HG02571 (cell line): ENCODE results near the gene BCCIP.

Experiments used
- ATAC-seq: cut with Tn5 transposase; IDR thresholded peaks from one replicate; pipeline ENCODE4 v1.9.1; 2021; ENCODE audit warnings: mild to moderate bottlenecking, moderate library complexity; ENCODE audit not compliant: unreplicated experiment

The BCCIP gene

DNA sequence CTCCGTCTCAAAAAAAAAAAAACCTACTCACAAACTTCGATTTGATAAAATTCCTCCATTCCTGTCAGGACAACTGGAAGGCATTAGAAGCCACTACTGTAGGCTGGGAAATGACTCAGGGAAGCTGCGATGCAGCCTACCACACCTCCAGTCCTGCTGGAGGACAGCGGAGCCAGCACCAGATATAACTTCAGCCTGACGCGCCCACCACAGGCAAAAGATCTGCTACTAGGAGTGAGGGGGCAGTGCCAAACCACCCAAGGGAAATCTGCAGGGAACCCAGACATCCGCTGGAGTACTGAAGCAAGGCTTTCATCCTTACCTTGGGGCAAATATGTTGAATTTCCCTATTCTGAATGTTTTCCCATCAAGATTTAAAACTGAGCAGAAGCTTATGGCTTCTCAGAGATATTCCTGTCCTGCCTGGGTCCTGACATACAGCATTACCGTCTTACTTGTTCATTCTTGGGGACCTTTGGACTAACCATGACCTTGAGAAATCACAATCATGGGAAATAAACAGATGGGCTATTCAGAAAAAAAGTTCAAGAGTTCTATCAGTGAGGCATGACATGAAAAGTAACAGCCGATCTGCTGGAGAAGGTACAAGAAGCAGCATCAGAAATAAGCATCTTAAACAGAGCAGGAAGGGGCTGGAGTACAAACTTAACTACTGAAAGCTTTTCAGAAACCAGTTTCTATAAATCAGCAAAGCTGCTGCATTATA, 20.4 kb downstream of the BCCIP start:
- ATAC-seq: no peak

DNA sequence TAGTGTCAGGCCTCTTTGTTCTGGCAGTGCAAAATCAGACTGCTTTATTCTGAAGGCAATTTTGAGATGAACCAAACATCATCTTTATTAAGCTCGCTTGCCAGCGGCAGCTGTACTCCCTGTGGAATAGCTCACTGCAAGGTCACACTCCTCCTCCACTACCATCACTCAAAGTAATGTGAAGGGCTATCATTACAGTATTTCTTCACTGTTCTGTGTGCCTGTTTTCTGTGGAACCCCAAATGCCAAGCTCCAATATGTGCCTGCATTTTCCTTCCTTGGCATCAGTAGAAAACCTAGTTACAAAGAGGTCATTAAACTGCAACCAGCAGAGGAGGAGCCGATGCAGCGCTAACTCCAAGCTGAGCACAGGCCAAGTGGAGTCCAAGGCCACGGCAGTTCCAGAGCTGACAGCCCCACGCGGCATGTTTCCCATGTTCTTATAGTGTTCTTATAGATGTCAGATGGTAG, 21.4 kb downstream of the BCCIP start:
- no peak for ATAC-seq

DNA sequence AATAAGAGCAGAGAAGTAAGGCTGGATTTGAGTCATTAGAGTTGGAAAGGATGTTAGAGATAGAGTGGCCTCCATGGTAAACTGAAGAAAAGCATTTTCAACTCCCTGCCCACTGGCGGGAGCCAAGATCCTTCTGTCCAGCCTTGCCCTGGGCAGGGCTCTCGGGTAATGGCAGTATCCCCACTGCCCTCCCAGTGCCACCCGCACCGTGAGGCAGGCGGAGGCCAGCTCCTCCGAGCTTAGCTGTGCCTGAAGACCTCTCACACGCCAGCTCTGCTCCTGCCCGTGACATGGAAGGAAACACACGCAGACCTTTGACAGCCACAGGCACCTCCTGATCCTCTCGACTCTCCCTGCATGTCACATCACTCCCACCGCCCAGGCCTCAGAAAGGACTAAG, 22.3 kb downstream of the BCCIP start:
- ATAC-seq: no peak

DNA sequence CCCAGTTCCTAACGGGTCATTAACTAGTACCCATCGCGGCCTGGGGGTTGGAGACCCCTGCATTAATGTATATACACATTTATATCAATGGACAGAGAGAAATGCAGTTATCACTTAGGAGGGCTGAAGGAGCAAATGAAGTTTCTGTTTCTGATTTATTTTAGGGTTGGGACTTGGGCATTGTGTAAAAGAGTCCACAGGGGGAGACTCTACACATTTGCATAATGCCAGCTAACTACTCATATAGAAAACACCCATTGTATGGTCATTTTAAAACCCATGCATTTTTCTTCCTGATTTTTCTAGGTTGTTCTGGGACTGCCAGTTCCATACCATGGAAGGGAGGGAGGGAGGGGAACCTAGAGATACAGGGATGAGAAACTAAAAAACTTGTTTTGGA, 23.5 kb downstream of the BCCIP start:
- no peak for ATAC-seq

DNA sequence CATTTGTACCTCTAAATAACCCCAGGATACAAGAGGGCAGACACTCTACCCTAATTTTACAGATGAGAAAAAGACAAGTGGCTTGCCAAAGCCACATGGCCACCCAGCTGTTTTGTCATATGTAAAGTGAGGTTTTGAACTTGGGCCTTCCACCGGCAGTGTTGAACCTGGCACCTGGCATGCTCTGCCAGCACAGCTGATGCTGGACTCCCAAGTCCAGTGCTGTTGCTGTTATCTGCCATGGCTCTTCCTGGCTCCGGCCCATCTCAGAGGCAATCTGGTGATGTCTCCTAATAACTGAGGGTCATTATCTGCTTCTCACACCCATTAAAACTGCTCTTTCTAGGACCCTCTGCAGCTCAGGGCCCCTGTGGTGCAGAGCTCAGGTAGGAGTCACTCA, 25.0 kb downstream of the BCCIP start:
- no peak for ATAC-seq

DNA sequence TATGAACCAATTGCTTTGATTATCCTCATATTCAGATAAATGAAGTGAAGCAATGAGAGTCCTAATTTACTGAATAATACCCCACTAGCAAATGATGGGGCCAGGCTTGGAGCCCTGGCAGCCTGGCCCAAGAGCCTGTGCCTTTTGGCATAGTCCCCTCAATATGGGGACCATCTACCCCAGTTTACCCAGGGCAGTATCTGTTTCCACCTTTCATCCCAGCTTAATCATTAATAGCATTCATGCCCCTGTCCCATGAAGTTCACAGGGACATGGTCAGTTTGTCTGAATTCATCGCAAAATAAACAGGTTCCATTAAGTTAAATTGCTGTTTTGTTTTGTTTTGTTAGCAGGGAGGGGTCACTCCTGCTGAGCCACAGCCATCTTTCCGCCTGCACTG, 25.5 kb downstream of the BCCIP start:
- ATAC-seq: no peak

DNA sequence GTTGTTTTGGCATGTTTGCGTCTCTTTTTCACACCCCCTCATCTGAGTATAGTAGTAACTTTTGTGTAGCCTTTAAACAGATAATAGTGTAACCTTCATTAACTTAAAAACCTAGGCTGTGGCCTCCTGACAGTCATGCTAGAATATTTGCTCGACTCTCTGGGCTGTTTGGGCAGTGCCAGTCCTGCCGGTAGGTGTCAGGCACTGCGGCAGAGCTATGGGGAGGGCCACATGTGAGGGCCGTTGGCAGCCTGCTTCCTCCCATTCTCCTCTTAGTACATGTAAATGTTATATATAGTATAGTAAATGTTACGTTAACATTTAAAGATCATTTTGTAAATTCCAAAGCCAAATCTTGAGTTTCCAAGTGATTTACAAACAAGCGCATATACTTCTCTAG, 26.1 kb downstream of the BCCIP start:
- no peak for ATAC-seq

DNA sequence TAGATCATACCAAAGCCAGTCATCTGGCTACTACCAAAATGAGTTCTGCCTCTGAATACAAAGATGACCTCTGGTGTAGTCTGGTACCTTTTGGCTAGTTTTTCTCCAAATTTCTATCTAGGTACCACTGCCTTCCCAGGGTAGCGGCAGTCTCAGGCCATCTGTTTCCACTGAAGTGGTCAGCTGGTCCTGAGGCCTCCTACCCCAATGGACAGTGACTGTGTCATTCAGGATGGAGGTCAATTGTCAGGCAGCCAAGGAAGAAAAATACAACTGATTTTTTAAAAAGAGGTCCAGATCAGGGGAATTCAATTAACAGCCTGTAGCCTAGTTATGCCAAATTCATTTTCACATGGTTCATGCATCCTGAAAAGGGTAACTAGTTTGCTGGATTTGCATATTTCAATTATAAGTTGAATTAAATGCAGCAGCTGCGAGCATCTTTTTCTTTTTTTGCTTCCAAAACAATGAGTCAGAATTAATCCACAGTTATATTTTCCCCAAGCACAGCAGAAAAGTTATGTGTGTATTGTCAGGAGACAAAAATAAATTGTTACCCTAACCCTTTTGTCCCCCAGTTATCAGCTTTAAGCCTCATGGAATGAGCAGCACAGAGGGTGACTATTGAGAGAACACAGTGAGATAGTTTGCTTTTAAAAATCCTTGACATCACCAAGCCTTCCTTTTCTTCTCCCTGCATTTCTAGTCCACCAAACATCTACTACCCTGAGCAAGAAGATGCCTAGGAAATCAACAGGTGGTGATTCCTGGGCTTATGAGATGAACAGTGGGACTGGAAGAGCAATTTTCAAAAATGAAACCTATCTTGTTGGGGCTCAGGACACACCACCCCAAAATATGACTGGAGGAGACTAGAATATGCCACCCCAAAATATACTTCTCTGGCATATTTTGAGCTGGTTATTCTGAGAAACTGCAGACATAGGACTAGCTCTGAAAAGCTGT, 27.7 kb downstream of the BCCIP start:
- ATAC-seq: no peak

DNA sequence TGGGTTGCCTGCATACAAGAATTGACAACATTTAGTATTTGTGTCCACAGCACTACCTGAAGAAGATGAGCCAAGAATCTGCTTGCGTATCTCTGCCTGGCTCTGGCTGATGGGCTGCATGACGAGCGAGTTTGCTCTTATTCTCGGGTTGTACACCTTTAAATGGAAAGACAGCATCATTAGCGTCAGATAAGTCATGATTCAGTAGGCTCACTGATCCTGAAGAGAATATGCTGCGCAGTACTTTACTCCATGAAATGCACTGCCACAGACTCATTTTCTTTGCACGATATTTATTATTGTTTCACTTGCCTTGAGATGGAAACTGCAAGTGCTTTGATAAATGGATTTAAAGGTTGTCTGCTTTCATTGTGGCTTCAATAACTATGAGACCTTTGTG, 29.1 kb downstream of the BCCIP start:
- no peak for ATAC-seq

DNA sequence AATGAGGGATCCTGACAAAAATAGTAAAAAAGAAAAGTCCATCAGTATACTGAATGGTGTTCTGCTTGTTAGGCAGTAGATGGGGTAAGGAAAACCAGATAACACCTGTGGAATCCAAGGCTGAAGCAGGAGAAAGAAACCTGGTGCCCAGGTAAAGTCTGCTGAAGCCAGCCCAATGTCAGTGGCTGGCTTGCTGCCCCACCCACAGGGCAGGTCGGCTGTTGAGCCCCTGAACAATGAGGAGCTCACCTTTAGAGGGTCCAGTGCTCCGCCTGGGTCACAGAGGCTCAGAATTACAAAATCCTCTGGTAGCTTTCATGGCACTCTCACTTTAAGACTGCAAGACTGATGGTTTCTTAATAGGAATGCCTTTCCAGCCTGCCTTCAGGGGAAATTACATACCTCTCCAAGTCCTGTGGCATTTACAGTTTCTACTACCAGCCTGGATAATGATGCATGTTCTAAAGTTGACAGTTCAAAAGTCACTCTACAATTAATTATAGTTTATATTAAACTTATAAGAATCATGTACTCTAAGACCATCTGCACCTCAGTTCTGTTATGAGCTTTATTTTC, 33.9 kb downstream of the BCCIP start:
- ATAC-seq: no peak

DNA sequence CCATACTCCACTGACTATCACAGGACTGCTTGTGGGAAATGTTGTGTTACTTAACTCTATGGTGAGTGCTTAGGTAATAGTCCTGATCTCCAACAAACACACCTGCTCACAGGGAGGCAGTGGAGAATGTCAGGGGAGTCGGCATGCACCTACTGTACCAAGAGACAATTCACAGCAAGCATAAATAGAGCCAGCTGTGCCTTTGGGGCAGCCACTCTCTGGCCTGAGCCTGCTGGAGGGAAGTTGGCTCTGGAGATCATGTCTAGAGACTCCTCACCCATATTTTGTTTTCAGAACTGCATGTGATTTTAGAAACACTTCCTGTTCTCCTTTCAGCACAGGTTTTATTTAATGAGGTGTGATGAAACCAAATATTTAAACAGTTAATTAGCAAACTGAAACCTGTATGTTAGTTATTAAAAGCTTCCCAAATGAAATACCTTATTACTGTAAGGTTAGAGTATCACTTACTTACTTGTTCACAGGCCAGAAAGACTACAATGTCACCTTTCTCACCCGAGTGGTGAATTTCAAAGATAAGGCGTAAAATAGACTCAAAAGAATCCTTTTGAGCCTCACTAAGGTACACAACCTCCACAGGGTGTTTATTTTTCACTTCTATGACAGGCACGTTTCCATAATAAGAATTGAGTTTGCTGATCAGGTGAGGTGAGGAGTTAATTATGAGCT, 35.9 kb downstream of the BCCIP start:
- no peak for ATAC-seq

DNA sequence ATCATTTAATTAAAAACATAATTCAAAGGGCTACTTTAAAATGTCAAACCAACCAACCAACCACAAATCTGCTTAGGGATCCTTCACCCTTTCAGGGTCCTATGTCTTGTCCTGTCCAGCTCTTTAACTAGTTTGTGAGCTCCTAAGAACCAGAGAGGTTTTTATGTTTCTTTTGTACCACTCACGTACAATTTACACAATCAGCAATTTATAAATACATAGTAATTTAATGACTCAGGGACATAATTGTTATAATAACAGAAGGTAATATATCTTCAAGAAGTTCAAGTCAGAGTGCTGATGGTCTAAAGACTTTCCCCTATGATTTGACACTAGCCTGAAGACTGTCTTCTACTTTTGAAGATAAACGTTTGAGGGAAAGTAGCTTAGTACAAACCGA, 41.8 kb downstream of the BCCIP start:
- ATAC-seq: no peak

DNA sequence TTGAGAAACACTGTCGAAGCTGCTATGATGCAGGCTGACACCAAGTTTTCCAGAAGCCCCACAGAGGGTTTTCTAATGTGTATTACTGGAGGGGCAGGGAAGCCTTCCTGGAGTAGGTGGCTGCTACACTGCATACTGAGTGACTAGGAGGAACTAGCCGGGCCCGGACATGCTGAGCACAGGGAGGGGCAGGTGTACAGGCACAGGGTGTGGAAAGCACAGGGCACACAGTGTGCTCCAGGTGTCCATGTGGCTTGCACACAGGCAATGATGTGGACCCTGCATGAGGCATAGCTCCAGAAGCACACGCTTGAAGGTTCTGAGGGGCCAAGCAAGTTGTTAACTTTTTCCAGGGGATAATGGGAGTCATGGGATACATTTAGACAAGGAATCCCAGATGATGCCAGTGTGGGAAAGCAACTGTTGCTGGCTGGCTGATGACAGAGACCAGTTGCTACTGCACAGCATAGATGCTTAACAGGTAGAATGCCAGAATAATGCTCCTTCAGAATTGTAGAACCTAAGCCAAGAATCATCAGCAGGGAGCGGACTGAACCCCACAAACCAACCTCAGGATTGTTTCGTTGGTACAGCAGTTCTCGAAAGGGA, 43.2 kb downstream of the BCCIP start:
- ATAC-seq: no peak

DNA sequence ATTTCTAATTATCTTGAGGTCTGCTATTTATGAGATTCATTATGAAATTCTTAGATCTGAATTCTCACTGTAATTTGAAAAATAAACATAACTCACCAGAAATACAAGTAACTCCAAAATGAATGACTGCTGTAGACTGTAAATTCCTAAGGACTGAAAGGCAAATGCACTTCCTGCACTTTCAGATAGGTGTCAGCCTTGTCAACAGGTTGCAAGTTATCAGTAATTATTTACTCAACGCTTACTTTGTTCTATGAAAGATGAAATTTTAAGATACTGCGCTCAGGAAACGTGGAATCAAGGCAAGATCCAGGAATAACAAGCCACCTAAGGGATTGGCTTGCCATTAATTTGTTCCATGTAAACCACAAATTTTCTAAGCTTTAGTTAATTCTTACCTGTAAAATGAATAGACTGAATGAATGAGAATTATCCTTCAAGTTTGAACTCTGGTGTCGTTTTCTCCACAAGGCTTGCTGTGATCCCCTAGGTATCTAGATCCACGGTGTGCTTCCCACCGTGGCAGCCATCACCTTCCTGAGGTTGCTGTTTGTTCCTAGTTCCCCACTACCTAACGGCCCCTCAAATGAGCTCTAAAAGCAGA, 45.1 kb downstream of the BCCIP start:
- no peak for ATAC-seq

DNA sequence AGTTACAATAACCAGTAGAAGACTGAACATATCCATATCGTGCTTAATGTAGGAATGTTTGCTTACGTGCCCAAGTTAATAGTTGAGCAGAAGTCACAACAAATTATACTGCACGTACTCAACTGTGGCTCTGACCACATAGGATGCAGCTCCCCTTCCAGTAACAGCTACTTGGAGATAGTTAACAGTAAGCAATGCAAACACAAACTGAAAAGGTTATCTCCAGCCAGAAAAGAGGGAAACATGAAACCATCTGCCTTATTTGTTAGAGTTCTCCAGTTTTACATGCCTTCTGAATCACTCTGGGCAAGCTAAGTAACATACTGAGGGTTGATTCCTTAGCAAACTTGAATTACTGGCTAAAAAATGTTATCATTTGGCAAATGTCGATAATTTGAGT, 48.0 kb downstream of the BCCIP start:
- ATAC-seq: no peak

DNA sequence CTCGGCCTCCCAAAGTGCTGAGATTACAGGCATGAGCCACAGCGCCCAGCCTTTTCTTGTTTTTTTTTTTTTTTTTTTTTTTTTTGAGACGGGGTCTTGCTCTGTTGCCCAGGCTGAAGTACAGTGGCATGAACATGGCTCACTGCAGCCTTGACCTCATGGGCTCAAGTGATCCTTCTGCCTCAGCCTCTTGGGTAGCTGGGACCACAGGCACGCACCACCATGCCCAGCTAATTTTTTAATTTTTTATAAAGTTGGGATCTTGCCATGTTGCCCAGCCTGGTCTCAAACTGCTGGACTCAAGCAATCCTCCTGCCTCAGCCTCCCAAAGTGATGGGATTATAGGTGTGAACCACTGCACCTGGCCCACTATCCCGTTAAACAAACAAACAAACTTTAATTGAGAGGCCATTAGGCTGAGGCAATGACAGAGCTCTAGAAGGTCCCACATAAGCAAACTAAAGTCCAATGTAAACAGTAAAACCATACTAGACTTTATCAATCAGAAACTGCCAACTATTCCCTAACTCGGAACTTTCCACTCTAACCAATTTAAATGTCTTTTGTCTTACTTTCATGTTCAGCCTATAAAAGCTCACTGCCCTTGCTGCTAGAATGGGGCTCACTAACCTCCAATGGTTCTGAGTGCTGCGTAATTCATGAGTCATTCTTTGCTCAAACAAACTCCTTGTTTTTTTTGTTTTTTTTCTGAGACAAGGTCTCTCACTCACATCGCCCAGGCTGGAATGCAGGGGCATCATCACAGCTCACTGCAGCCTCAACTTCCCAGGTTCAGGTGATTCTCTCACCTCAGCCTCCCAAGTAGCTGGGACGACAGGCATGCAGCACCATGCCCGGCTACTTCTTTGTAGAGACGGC, 55.9 kb downstream of the BCCIP start:
- no peak for ATAC-seq

DNA sequence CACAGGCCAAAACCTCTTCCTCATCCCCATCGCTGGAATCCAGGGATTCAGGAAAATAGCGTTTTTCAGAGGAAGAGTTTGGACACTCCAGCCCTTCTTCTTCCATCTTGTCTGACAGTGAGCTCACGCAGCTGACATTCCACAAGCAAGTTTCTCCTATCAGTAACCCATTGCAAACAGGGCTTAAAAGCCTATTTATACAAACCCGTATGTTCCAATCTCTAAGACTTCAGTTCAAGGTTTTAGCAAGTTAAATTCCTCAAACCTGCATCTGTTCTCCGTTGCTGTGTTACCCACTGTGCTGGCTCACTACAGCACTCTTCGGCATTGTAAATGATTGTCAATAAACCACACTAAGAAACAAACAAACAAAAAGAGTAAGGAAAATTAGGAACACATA, 57.4 kb downstream of the BCCIP start:
- no peak for ATAC-seq

DNA sequence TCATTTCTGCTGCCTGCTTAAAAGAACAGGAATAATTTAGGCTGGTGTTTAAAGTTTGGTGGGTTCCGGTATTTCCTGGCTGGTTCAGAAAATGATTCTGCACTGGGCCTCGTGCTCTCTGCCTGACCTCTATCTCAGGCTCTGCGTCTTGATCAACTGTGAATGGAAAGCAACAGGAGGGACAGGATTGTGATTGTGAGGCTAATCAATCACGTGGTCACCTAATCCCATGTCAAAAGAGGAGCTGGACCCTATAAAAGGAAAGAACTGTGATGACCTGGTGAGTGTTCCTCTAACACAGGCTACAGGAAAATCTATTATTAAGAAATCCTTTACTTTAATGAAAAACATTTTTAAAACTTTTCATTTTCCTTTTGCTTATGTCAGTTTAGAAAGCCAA, 57.8 kb downstream of the BCCIP start, which contains the start of gene DHX32:
DHX32 (minus strand) TSS at position 101 of the 400 bp plus-strand sequence. CDS start 468 bp downstream, outside the sequence.
- ATAC-seq: no peak

DNA sequence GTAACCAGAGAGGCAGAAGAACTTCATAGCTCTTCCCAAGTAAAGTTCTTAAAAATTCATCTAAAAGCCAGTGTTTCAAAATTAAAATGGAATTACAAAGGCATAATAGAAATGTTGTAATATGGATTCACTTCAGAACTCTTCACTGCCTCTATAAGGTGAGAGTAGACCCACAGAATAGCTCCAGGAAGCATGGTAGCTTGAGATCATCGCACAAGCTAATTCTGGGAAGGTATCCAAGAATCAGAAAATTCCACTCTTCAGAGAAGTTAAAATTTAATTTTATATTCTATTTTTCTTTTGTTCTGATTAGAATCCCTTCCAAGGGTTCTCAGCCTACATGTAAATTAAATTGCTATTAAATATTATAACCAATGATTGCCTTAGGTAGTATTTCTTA, 59.2 kb downstream of the BCCIP start:
- no peak for ATAC-seq
